HCT116 (cell line): ENCODE data around the gene GREM2.

ENCODE experiments used
- ELF1 ChIP-seq: IDR thresholded peaks from 2 replicates; pipeline ENCODE4 v1.6.1; 2012; ENCODE audit warnings: low read depth, borderline replicate concordance
- EZH2 ChIP-seq: fragments of 200-600 bp; sonication (generic); IDR thresholded peaks from 2 replicates; pipeline ENCODE4 v1.6.1; 2017; ENCODE audit warnings: antibody characterized with exemption, mixed run types
- EZH2phosphoT487 ChIP-seq: fragments of 200-600 bp; IDR thresholded peaks from 2 replicates; pipeline ENCODE4 v1.6.1; 2018; ENCODE audit warnings: antibody characterized with exemption, borderline replicate concordance
- JUND ChIP-seq: IDR thresholded peaks from 2 replicates; pipeline ENCODE4 v1.6.1; 2012
- POLR2A ChIP-seq: IDR thresholded peaks from 2 replicates; pipeline ENCODE4 v1.7.0; 2011; ENCODE audit warnings: borderline replicate concordance; ENCODE audit not compliant: insufficient read depth, insufficient read length; ENCODE audit errors: extremely low read depth
- POLR2AphosphoS5 ChIP-seq: IDR thresholded peaks from 2 replicates; pipeline ENCODE4 v1.6.1; 2011; ENCODE audit warnings: mild to moderate bottlenecking, low read depth, low read length, moderate library complexity
- SIN3A ChIP-seq: IDR thresholded peaks from 2 replicates; pipeline ENCODE4 v1.6.1; 2012; ENCODE audit warnings: low read depth
- SP1 ChIP-seq: IDR thresholded peaks from 2 replicates; pipeline ENCODE4 v1.6.1; 2012; ENCODE audit warnings: low read depth
- YY1 ChIP-seq: IDR thresholded peaks from 2 replicates; pipeline ENCODE4 v1.6.1; 2011; ENCODE audit warnings: low read length, low read depth, moderate library complexity, mild to moderate bottlenecking; ENCODE audit not compliant: insufficient replicate concordance; ENCODE audit errors: extremely low read depth
- TF ChIP-seq, protein P1 (sequence below), 3 experiments: fragments of 200-600 bp in 1 of 3; sonication (generic) in 1 of 3; IDR thresholded peaks in 2 of 3; conservative IDR thresholded peaks in 1 of 3; 2 replicates each; pipeline ENCODE4 v1.5.1; 2012 to 2017; ENCODE audit warnings: low read depth in 2 of 3, low read length in 2 of 3, antibody characterized with exemption in 1 of 3, borderline replicate concordance in 1 of 3, control low read depth in 1 of 3, mild to moderate bottlenecking in 1 of 3, mixed read lengths in 1 of 3, mixed run types in 1 of 3, moderate library complexity in 1 of 3; ENCODE audit not compliant: insufficient read depth in 1 of 3
- TF ChIP-seq, protein P2 (sequence below): IDR thresholded peaks from 2 replicates; pipeline ENCODE4 v1.6.1; 2012; ENCODE audit warnings: low read depth

DNA sequence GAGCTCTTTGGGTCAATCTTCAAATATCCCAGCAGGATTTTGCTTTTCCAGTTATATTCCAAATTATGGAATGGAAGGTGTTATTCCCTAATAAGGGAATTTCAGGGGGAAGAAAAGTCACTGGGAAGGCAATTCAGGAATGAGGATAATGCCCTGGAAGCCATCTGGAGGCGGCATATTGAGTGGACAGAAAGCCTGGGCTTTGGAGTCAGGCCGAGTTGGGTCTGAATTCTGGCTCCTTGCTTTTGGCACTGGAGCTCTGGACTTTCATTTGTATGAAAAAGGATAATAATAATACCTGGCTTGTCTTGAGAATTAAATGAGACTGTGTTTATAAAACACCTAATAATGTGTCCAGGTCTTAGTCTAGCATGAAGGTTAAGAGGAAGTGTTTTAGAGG lies 16.5 kb downstream of the GREM2 start:
- TF ChIP-seq, protein P1, sequence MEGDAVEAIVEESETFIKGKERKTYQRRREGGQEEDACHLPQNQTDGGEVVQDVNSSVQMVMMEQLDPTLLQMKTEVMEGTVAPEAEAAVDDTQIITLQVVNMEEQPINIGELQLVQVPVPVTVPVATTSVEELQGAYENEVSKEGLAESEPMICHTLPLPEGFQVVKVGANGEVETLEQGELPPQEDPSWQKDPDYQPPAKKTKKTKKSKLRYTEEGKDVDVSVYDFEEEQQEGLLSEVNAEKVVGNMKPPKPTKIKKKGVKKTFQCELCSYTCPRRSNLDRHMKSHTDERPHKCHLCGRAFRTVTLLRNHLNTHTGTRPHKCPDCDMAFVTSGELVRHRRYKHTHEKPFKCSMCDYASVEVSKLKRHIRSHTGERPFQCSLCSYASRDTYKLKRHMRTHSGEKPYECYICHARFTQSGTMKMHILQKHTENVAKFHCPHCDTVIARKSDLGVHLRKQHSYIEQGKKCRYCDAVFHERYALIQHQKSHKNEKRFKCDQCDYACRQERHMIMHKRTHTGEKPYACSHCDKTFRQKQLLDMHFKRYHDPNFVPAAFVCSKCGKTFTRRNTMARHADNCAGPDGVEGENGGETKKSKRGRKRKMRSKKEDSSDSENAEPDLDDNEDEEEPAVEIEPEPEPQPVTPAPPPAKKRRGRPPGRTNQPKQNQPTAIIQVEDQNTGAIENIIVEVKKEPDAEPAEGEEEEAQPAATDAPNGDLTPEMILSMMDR (IDR thresholded peaks at IDR 0.05 in 2 of 3, conservative IDR thresholded peaks at IDR 0.05 in 1 of 3; ENCODE audit: borderline replicate concordance in 1 of 3, insufficient read depth in 1 of 3, low read depth in 2 of 3, low read length in 2 of 3): no peak
- TF ChIP-seq JUND (no peak), POLR2AphosphoS5 (no peak), SIN3A (no peak), EZH2phosphoT487 (no peak), POLR2A (no peak), EZH2 (no peak), ELF1 (no peak), YY1 (no peak), SP1 (no peak)
- TF ChIP-seq, protein P2, sequence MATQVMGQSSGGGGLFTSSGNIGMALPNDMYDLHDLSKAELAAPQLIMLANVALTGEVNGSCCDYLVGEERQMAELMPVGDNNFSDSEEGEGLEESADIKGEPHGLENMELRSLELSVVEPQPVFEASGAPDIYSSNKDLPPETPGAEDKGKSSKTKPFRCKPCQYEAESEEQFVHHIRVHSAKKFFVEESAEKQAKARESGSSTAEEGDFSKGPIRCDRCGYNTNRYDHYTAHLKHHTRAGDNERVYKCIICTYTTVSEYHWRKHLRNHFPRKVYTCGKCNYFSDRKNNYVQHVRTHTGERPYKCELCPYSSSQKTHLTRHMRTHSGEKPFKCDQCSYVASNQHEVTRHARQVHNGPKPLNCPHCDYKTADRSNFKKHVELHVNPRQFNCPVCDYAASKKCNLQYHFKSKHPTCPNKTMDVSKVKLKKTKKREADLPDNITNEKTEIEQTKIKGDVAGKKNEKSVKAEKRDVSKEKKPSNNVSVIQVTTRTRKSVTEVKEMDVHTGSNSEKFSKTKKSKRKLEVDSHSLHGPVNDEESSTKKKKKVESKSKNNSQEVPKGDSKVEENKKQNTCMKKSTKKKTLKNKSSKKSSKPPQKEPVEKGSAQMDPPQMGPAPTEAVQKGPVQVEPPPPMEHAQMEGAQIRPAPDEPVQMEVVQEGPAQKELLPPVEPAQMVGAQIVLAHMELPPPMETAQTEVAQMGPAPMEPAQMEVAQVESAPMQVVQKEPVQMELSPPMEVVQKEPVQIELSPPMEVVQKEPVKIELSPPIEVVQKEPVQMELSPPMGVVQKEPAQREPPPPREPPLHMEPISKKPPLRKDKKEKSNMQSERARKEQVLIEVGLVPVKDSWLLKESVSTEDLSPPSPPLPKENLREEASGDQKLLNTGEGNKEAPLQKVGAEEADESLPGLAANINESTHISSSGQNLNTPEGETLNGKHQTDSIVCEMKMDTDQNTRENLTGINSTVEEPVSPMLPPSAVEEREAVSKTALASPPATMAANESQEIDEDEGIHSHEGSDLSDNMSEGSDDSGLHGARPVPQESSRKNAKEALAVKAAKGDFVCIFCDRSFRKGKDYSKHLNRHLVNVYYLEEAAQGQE: no peak
